ENCODE results near the gene TDRD9. TPM values are rescaled to one million over a fixed set of nuclear protein-coding genes. Genes with fewer than 3 reads are reported as not detected.

The TDRD9 gene
- total RNA-seq, 4 donors from 2014 or later: 2.0 to 3.2 (median 2.6) TPM

- Histone ChIP-seq H3K9me3 (no peaks in the 10 kb centered on the region), H3K36me3 (peaks cover 0 to 4% (median 0%) of the 10 kb centered on the region in 4 donors), H3K27me3 (peaks cover 0 to 43% (median 6%) of the 10 kb centered on the region in 4 donors), H3K27ac (replicated peaks in 1 of 4) (no peak overlapping the region), H3K4me3 (no peak overlapping the region), H3K4me1 (peaks cover 0 to 6% (median 2%) of the 10 kb centered on the region in 4 donors)
- WGBS: 94% methylated on average over 10 of the region's 25 CpGs
- TF ChIP-seq POLR2A (IDR thresholded peaks at IDR 0.05; ENCODE audit: low read depth) (no peak), POLR2AphosphoS5 (IDR thresholded peaks at IDR 0.05) (no peak), CTCF (IDR thresholded peaks at IDR 0.05) (no peak)
- intact Hi-C loops (cut with DNase I): loop anchor here (10.0 kb wide), 1 partner anchor 468 kb away; no protein-coding TSS in a partner anchor
- no peak for DNase-seq (ENCODE audit: extremely low spot score)
These were observed 168.8 kb downstream of the TDRD9 start for GRCh38 chr14:104096751-104097700.

GRCh38 chr14:104098272-104099095 is 170.2 kb downstream of the TDRD9 start:
- H3K4me3 ChIP-seq: no peak overlapping the region
- peaks cover 0 to 6% (median 2%) of the 10 kb centered on the region in 4 donors for H3K4me1 ChIP-seq
- 89% methylated on average over 15 of the region's 25 CpGs for WGBS
- H3K9me3 ChIP-seq: no peaks in the 10 kb centered on the region
- no peak overlapping the region for H3K27ac ChIP-seq (replicated peaks in 1 of 4)
- intact Hi-C loops (cut with DNase I): loop anchor here (10.0 kb wide), 1 partner anchor 466 kb away; no protein-coding TSS in a partner anchor
- TF ChIP-seq POLR2A (IDR thresholded peaks at IDR 0.05; ENCODE audit: low read depth) (no peak), CTCF (IDR thresholded peaks at IDR 0.05) (no peak), EP300 (IDR thresholded peaks at IDR 0.05) (no peak), POLR2AphosphoS5 (IDR thresholded peaks at IDR 0.05) (no peak)
- peaks cover 0 to 4% (median 0%) of the 10 kb centered on the region in 4 donors for H3K36me3 ChIP-seq
- DNase-seq (ENCODE audit: extremely low spot score): no peak
- peaks cover 0 to 33% (median 6%) of the 10 kb centered on the region in 4 donors for H3K27me3 ChIP-seq

DNA sequence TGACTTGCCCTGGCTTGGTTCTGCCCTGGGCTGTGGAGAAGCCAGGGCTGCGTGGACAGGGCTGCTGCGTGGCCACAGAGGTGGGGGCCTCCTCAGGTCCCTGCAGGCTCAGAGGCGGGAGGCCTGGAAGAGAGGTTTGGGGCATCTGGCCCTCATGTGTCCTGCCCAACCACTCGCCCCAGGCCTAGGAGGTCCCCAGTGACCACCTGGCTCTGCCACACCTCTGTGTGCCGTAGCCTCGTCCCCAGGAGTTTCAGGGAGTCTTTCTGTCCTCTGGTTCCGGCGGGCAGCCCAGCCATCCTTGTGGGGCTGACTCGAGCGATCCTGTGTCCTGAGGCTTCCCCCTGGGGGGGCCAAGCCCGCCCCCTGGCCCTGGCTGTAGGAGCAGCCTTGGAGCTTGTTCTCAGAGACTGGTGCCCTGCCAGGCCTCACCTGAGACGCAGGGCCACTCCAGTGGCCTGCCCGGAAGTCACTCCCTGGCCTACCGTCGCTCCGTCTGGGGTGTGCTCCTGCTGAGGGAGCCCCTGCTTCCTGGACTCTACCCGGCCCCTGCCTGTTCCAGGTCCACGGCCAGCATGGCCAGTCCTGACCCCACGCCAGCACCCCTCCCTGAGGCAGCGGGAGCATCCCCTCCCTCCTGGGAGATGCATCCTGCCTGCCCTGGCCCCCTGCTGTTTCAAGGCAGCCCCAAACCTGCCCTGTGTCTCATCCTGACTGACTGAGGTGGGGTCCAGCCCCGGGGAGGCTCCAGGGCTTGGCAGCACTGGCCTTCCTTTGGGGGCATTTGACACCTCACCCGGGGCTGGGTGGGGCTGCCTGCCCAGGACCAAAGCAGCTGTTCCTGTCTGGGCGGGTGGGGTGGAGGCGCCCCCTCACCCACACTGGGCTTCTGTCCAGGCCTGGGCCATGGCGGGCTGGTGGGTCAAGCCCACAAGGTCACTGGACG is 171.1 kb downstream of the TDRD9 start:
- Histone ChIP-seq H3K9me3 (no peaks in the 10 kb centered on the region), H3K4me3 (no peak overlapping the region), H3K27me3 (peaks cover 0 to 24% (median 4%) of the 10 kb centered on the region in 4 donors), H3K36me3 (peaks cover 0 to 4% (median 0%) of the 10 kb centered on the region in 4 donors), H3K4me1 (peaks cover 0 to 5% (median 2%) of the 10 kb centered on the region in 4 donors), H3K27ac (replicated peaks in 1 of 4) (no peak overlapping the region)
- intact Hi-C loops (cut with DNase I): loop anchor here (10.0 kb wide), 1 partner anchor 465 kb away; no protein-coding TSS in a partner anchor
- no peak for TF ChIP-seq POLR2A (IDR thresholded peaks at IDR 0.05; ENCODE audit: low read depth)
- no peak for TF ChIP-seq CTCF (IDR thresholded peaks at IDR 0.05)
- no peak for TF ChIP-seq POLR2AphosphoS5 (IDR thresholded peaks at IDR 0.05)
- no peak for TF ChIP-seq EP300 (IDR thresholded peaks at IDR 0.05)
- 74% methylated on average over 14 of the region's 26 CpGs for WGBS
- no peak for DNase-seq (ENCODE audit: extremely low spot score)

Measured in esophagus muscularis mucosa (tissue), 4 donors.